GM12892 (cell line): ENCODE measurements around the gene HSPA2.
"Not testable (repeated sequence)": the region's sequence is repeated elsewhere in the genome, so short reads cannot be mapped to it uniquely, and the experiment has no call there.

Experiments used
- DNase-seq: peaks from one replicate; pipeline ENCODE4 v3.0.0; 2011; ENCODE audit not compliant: insufficient read length
- FAIRE-seq: peaks from 2 replicates; lab custom pipeline; 2011; peaks lifted over from hg19 to GRCh38; lab: Jason Lieb, UNC
- POLR2A ChIP-seq: IDR thresholded peaks from 2 replicates; pipeline ENCODE4 v1.6.1; 2011; ENCODE audit warnings: low read depth, low read length, control low read depth
- POLR2AphosphoS5 ChIP-seq: IDR thresholded peaks from 2 replicates; pipeline ENCODE4 v1.6.1; 2011; ENCODE audit warnings: low read depth, low read length, control low read depth
- TAF1 ChIP-seq: IDR thresholded peaks from 2 replicates; pipeline ENCODE4 v1.6.1; 2011; ENCODE audit warnings: low read depth, mild to moderate bottlenecking, control low read depth, low read length, borderline replicate concordance

The HSPA2 gene

DNA sequence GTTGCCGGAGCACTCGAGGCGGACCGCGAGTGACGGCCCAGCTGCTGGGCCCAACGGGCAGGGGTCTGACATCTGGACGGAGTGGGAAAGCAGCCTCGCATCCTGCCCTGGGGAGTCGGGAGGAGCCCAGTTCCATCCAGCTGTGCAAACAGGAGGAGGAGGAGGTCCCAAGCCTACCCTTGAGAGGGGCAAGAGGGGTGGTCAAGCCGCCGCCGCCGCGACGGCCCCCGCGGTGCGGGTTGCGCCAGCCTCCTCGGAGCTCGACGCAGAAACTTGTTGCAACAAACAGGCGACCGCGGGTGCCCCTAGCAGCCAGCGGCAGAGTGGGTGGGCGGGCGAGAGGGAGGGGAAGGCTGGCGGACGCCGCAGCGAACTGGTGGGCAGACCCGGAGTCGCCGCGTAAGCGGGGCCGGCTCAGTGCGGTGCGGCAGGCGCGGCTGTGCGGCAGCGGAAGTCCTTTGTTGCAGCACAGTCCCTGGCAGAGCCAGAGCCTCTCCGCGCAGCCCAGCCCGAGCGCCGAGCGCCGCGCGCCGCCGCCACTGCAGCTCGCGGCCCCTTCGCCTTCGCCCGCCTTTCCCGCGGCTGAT lies 36.1 kb upstream of the HSPA2 start, which contains the start of gene ZBTB1:
Gene ZBTB1 (plus strand): TSS at position 461 of the 587 bp plus-strand sequence. CDS start 16,735 bp downstream, outside the sequence.
- TF ChIP-seq POLR2A (peak; percentile 81), POLR2AphosphoS5 (peak; percentile 83), TAF1 (peak; percentile 78)
- DNase-seq (peak; percentile 38), FAIRE-seq (no peak)

DNA sequence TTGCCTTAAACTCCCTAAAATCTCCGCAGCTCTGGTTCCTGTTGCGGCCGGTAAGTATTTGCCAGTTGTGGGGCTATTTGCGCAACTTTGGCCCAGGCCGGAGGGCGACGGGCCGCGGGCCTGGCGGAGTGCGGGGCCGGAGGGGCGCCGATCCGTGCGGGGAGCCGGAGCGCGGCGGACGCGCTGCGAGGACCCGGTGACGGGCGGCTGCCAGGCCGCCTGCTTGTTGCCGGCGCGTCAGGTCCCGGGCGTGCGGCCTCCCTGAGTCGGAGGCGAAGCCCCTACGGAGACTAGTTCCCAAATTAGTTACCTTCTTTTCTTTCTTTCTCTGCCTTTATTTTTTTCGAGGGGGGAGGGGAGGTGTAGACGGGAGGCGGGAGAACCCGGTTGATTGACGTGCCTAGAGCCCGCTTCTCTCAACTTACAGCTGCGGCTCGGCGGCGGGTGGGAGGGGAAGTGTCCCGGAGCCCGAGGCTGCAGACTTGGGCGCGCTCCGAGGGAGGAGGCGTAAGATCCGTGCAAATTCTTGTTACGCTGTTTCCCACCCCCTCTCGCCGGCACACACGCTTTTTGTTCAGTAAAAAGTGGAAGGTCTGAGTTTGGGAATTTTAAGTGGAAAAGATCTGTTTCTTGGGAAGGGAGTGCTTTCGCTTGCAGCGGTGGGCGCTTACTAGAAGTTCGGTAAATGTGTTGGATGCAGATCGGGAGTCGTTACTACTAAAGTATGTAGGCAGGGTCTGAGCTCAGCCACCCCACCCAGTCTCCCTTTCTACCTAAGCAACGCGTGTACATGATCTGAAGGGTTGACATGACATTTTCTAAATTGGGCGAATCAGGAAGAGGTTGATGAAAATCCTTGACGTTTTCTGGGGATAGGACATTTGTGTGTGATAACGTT lies 35.4 kb upstream of the HSPA2 start:
- DNase-seq (peak; percentile 52), FAIRE-seq (peak; percentile 72)
- TF ChIP-seq POLR2A (0 out of 2 replicates have a peak, but pooled peaks have one; percentile 1), POLR2AphosphoS5 (peak; percentile 10), TAF1 (peak; percentile 38; the same call in 1 of the 2 replicates)

GRCh38 chr14:64506721-64507120 lies 33.8 kb upstream of the HSPA2 start:
- DNase-seq (no peak), FAIRE-seq (no peak)
- TF ChIP-seq POLR2AphosphoS5, result no peak
- TF ChIP-seq TAF1, result no peak

GRCh38 chr14:64507376-64508156 lies 33.0 kb upstream of the HSPA2 start:
- TF ChIP-seq POLR2A (no peak), POLR2AphosphoS5 (no peak), TAF1 (no peak)
- DNase-seq (no peak), FAIRE-seq (no peak)

- peak; percentile 57 for FAIRE-seq
- TF ChIP-seq TAF1, result no peak
- TF ChIP-seq POLR2AphosphoS5, result no peak
- TF ChIP-seq POLR2A, result no peak
- DNase-seq, result no peak
These were observed 32.2 kb upstream of the HSPA2 start for GRCh38 chr14:64508215-64508776.

GRCh38 chr14:64509036-64509435 lies 31.5 kb upstream of the HSPA2 start:
- DNase-seq, result no peak
- TF ChIP-seq TAF1, result no peak
- TF ChIP-seq POLR2AphosphoS5, result no peak
- TF ChIP-seq POLR2A, result no peak
- FAIRE-seq, result no peak

GRCh38 chr14:64510825-64511671 lies 29.5 kb upstream of the HSPA2 start:
- FAIRE-seq (peak; percentile 92), DNase-seq (no peak)
- no peak; the same call in 1 of the 2 replicates for TF ChIP-seq POLR2AphosphoS5
- TF ChIP-seq POLR2A, result no peak
- TF ChIP-seq TAF1, result no peak

DNA sequence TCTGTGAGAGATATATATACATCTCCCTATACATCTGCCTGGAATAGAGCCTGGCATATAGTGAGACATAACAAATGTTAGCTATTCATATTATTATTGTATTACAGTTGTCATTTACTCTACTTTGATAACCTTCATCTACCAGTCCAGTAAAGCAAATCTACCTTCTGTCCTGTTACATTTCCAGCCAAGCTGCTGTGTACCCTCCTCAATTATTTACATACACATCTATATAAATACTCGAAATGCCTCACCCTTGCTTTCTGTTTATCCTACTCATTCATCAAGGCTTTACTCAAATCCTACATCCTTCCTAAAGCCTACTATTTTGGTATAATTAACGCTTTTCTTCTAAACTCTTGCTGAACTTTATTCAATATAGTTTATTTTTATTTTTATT lies 27.3 kb upstream of the HSPA2 start:
- DNase-seq (no peak), FAIRE-seq (no peak)
- no peak for TF ChIP-seq TAF1
- TF ChIP-seq POLR2A, result no peak
- TF ChIP-seq POLR2AphosphoS5, result no peak

GRCh38 chr14:64515053-64515452 lies 25.5 kb upstream of the HSPA2 start:
- DNase-seq (no peak), FAIRE-seq (peak; percentile 42)
- no peak for TF ChIP-seq TAF1
- TF ChIP-seq POLR2A, result no peak
- no peak for TF ChIP-seq POLR2AphosphoS5

- FAIRE-seq (peak; percentile 78), DNase-seq (no peak)
- TF ChIP-seq POLR2AphosphoS5 (no peak), POLR2A (no peak), TAF1 (no peak)
These were observed 23.6 kb upstream of the HSPA2 start for GRCh38 chr14:64516969-64517368.

DNA sequence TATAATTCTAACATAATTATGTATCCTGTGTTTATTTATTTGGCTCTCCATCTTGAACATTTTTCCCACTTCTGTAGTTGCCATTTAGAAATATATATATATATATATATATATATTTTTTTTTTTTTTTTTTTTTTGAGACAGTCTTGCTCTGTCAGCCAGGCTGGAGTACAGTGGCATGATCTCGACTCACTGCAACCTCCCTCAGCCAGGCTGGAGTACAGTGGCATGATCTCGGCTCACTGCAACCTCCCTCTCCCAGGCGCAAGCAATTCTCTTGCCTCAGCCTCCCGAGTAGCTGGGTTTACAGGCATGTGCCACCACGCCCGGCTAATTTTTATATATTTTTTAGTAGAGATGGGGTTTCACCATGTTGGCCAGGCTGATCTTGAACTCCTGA lies 22.9 kb upstream of the HSPA2 start:
- not testable (repeated sequence) for FAIRE-seq, DNase-seq
